Upper lobe of left lung (tissue), 4 donors: ENCODE measurements around the gene METAP2.

Experiments
- CTCF ChIP-seq, 6 experiments: fragments of 450-650 bp in 4 of 6; fragments of 200-600 bp in 2 of 6; sonication (generic) in 2 of 6; IDR thresholded peaks; one replicate each; pipeline ENCODE4 v1.5.1; 2016 to 2019; ENCODE audit warnings: antibody characterized with exemption in 6 of 6
- EP300 ChIP-seq, 4 donors: sonication (generic); formaldehyde crosslinking; IDR thresholded peaks; one replicate each; pipeline ENCODE4 v1.5.1; 2017; ENCODE audit warnings: antibody characterized with exemption in 4 of 4, control low read depth in 2 of 4
- POLR2A ChIP-seq, 4 donors: fragments of 450-650 bp; IDR thresholded peaks; one replicate each; pipeline ENCODE4 v1.5.1; 2016 to 2017; ENCODE audit warnings: antibody characterized with exemption in 4 of 4, mild to moderate bottlenecking in 2 of 4
- POLR2AphosphoS5 ChIP-seq, 2 donors: sonication (generic); formaldehyde crosslinking; IDR thresholded peaks; one replicate each; pipeline ENCODE4 v1.5.1; 2017; ENCODE audit warnings: antibody characterized with exemption in 2 of 2

- TF ChIP-seq CTCF (IDR thresholded peaks at IDR 0.05) (no peak), POLR2AphosphoS5 (IDR thresholded peaks at IDR 0.05) (no peak), EP300 (IDR thresholded peaks at IDR 0.05) (no peak), POLR2A (IDR thresholded peaks at IDR 0.05) (no peak)
These were observed 25.0 kb downstream of the METAP2 start for GRCh38 chr12:95498968-95499367.
